DND-41 (cell line): ENCODE results near the gene ZSCAN29.

Source experiments
- ATAC-seq: fragments of 200-7000 bp; cut with Tn5 transposase; 3 replicates; pipeline ENCODE4 v1.9.1; 2021; ENCODE audit warnings: low read depth; ENCODE audit not compliant: insufficient read depth
- DNase-seq: peaks from one replicate; pipeline ENCODE4 v3.0.0-alpha.2; 2020
- H2AFZ ChIP-seq: 2 replicates; pipeline ENCODE4 v1.6.0; 2012; ENCODE audit warnings: low read depth, low read length
- H3K27ac ChIP-seq: 2 replicates; pipeline ENCODE4 v1.5.1; 2012; ENCODE audit warnings: low read length, inconsistent platforms
- H3K27me3 ChIP-seq: fragments of 200-600 bp; sonication (generic); 2 replicates; pipeline ENCODE4 v1.6.0; 2012; ENCODE audit warnings: low read length, mild to moderate bottlenecking, inconsistent platforms; ENCODE audit not compliant: insufficient read depth, poor library complexity
- H3K36me3 ChIP-seq: 2 replicates; pipeline ENCODE4 v1.5.1; 2012; ENCODE audit warnings: low read length, inconsistent platforms; ENCODE audit not compliant: insufficient read depth
- H3K4me1 ChIP-seq: 2 replicates; pipeline ENCODE4 v1.5.1; 2012; ENCODE audit warnings: mild to moderate bottlenecking, low read length; ENCODE audit not compliant: insufficient read depth
- H3K4me2 ChIP-seq: 2 replicates; pipeline ENCODE4 v1.6.0; 2012; ENCODE audit warnings: mild to moderate bottlenecking, moderate library complexity, low read length, inconsistent platforms; ENCODE audit not compliant: insufficient read depth
- H3K4me3 ChIP-seq, 2 experiments: fragments of 200-600 bp in 1 of 2; shearing (Covaris generic) in 1 of 2; 2 replicates each; pipeline ENCODE4 v1.5.1; 2012 to 2016; ENCODE audit warnings: inconsistent platforms in 2 of 2, low read length in 2 of 2, mild to moderate bottlenecking in 2 of 2, low read depth in 1 of 2, moderate library complexity in 1 of 2
- H3K79me2 ChIP-seq: 2 replicates; pipeline ENCODE4 v1.6.0; 2012; ENCODE audit warnings: low read length, inconsistent platforms; ENCODE audit not compliant: insufficient read depth
- H3K9ac ChIP-seq: 2 replicates; pipeline ENCODE4 v1.6.0; 2012; ENCODE audit warnings: low read depth, mild to moderate bottlenecking, inconsistent platforms, low read length, moderate library complexity
- H3K9me3 ChIP-seq: 2 replicates; pipeline ENCODE4 v1.5.1; 2012; ENCODE audit warnings: low read length, moderate library complexity, mild to moderate bottlenecking, inconsistent platforms; ENCODE audit not compliant: insufficient read depth, severe bottlenecking
- H4K20me1 ChIP-seq: 2 replicates; pipeline ENCODE4 v1.6.0; 2012; ENCODE audit warnings: low read length; ENCODE audit not compliant: insufficient read depth
- EZH2 ChIP-seq: IDR thresholded peaks from 3 replicates; pipeline ENCODE4 v1.6.1; 2012; ENCODE audit warnings: borderline replicate concordance, low read depth, mild to moderate bottlenecking, moderate library complexity, low read length, inconsistent platforms; ENCODE audit not compliant: severe bottlenecking
- TF ChIP-seq, protein P1 (sequence below): IDR thresholded peaks from 2 replicates; pipeline ENCODE4 v1.5.1; 2012; ENCODE audit warnings: borderline replicate concordance, low read length, moderate library complexity, mild to moderate bottlenecking; ENCODE audit not compliant: poor library complexity, severe bottlenecking; ENCODE audit errors: extremely low read depth

Gene ZSCAN29

GRCh38 chr15:43329217-43329959 is 41.5 kb downstream of the ZSCAN29 start:
- peak overlapping the region; percentile 93 for H2AFZ ChIP-seq
- H3K27me3 ChIP-seq = no peaks in the 10 kb centered on the region
- peak overlapping the region; percentile 99 for H3K9ac ChIP-seq
- peaks cover 24% of the 10 kb centered on the region for H3K79me2 ChIP-seq
- H3K36me3 ChIP-seq = peaks cover 22% of the 10 kb centered on the region
- H4K20me1 ChIP-seq = peaks cover 16% of the 10 kb centered on the region
- H3K4me3 ChIP-seq = peak overlapping the region; percentile 41 to 80
- H3K27ac ChIP-seq = peak overlapping the region; percentile 95
- H3K4me2 ChIP-seq = peak overlapping the region; percentile 77
- no peak for TF ChIP-seq EZH2
- TF ChIP-seq, protein P1, sequence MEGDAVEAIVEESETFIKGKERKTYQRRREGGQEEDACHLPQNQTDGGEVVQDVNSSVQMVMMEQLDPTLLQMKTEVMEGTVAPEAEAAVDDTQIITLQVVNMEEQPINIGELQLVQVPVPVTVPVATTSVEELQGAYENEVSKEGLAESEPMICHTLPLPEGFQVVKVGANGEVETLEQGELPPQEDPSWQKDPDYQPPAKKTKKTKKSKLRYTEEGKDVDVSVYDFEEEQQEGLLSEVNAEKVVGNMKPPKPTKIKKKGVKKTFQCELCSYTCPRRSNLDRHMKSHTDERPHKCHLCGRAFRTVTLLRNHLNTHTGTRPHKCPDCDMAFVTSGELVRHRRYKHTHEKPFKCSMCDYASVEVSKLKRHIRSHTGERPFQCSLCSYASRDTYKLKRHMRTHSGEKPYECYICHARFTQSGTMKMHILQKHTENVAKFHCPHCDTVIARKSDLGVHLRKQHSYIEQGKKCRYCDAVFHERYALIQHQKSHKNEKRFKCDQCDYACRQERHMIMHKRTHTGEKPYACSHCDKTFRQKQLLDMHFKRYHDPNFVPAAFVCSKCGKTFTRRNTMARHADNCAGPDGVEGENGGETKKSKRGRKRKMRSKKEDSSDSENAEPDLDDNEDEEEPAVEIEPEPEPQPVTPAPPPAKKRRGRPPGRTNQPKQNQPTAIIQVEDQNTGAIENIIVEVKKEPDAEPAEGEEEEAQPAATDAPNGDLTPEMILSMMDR = no peak
- no peak for ATAC-seq
- DNase-seq = peak; percentile 20
- H3K9me3 ChIP-seq = no peaks in the 10 kb centered on the region
- H3K4me1 ChIP-seq = peaks cover 33% of the 10 kb centered on the region

- no peak for ATAC-seq
- H3K27me3 ChIP-seq = no peaks in the 10 kb centered on the region
- no peak overlapping the region for H3K9ac ChIP-seq
- H4K20me1 ChIP-seq = peaks cover 16% of the 10 kb centered on the region
- no peak overlapping the region for H3K4me3 ChIP-seq
- peaks cover 17% of the 10 kb centered on the region for H3K36me3 ChIP-seq
- no peak overlapping the region for H2AFZ ChIP-seq
- H3K9me3 ChIP-seq = no peaks in the 10 kb centered on the region
- TF ChIP-seq, protein P1 = no peak
- no peak for TF ChIP-seq EZH2
- H3K4me2 ChIP-seq = no peak overlapping the region
- H3K4me1 ChIP-seq = peaks cover 19% of the 10 kb centered on the region
- DNase-seq = no peak
- no peak overlapping the region for H3K27ac ChIP-seq
- H3K79me2 ChIP-seq = peaks cover 19% of the 10 kb centered on the region
These were observed 45.7 kb downstream of the ZSCAN29 start for GRCh38 chr15:43325039-43325684.

- Histone ChIP-seq H3K4me1 (no peaks in the 10 kb centered on the region), H3K9ac (no peak overlapping the region), H3K79me2 (no peaks in the 10 kb centered on the region), H3K36me3 (no peaks in the 10 kb centered on the region), H3K4me2 (no peak overlapping the region), H3K4me3 (no peak overlapping the region), H3K9me3 (no peaks in the 10 kb centered on the region), H2AFZ (no peak overlapping the region), H3K27me3 (no peaks in the 10 kb centered on the region), H3K27ac (no peak overlapping the region), H4K20me1 (no peaks in the 10 kb centered on the region)
- DNase-seq = no peak
- ATAC-seq = no peak
- no peak for TF ChIP-seq EZH2
- TF ChIP-seq, protein P1 = no peak
These were observed 51.7 kb downstream of the ZSCAN29 start for GRCh38 chr15:43318990-43319771.
